NCI-H1417 (cell line): ENCODE results near the gene PCDH1.
A peak's percentile ranks its signal among the peaks of the same experiment; 100 is the strongest.

Experiments used
- DNase-seq, 3 experiments: peaks; one replicate each; lab custom pipeline; 2025; lab: John Stamatoyannopoulos, UW

Gene PCDH1

GRCh38 chr5:141873933-141874261, 4.3 kb downstream of the PCDH1 start:
- DNase-seq: no peak

GRCh38 chr5:141872496-141873356, 5.5 kb downstream of the PCDH1 start:
- DNase-seq: no peak

- no peak for DNase-seq
Measured at GRCh38 chr5:141871870-141872269, 6.3 kb downstream of the PCDH1 start.

- DNase-seq: no peak
Measured at GRCh38 chr5:141870871-141871270, 7.3 kb downstream of the PCDH1 start.

GRCh38 chr5:141870228-141870627, 8.0 kb downstream of the PCDH1 start:
- DNase-seq: no peak

- DNase-seq: no peak
Measured at GRCh38 chr5:141869514-141869913, 8.7 kb downstream of the PCDH1 start.

- no peak for DNase-seq
Measured at GRCh38 chr5:141869040-141869439, 9.2 kb downstream of the PCDH1 start.

- no peak for DNase-seq
Measured at GRCh38 chr5:141868541-141868940, 9.7 kb downstream of the PCDH1 start.

- no peak for DNase-seq
Measured at GRCh38 chr5:141867651-141868050, 10.6 kb downstream of the PCDH1 start.

GRCh38 chr5:141867139-141867538, 11.1 kb downstream of the PCDH1 start:
- no peak for DNase-seq

- no peak for DNase-seq
Measured at GRCh38 chr5:141866096-141866495, 12.1 kb downstream of the PCDH1 start.

GRCh38 chr5:141865406-141865805, 12.8 kb downstream of the PCDH1 start:
- DNase-seq: no peak

GRCh38 chr5:141864371-141865370, 13.5 kb downstream of the PCDH1 start:
- DNase-seq: peak; percentile 19 to 52 (median 28)

GRCh38 chr5:141863569-141864178, 14.5 kb downstream of the PCDH1 start:
- no peak for DNase-seq

GRCh38 chr5:141862936-141863543, 15.2 kb downstream of the PCDH1 start:
- DNase-seq: no peak

- no peak for DNase-seq
Measured at GRCh38 chr5:141861194-141861593, 17.0 kb downstream of the PCDH1 start.

- DNase-seq: peak; percentile 23 to 70 (median 35)
Measured at GRCh38 chr5:141858079-141858765, 20.0 kb downstream of the PCDH1 start.

- no peak for DNase-seq
Measured at GRCh38 chr5:141857226-141857625, 21.0 kb downstream of the PCDH1 start.

GRCh38 chr5:141856037-141856790, 22.0 kb downstream of the PCDH1 start:
- peak in 1 of 3 experiments; percentile 16 for DNase-seq

- DNase-seq: peak; percentile 39 to 83 (median 63)
Measured at GRCh38 chr5:141855265-141856036, 22.8 kb downstream of the PCDH1 start.
